CD4-positive, alpha-beta T cell treated with Interleukin-4 for 4 hours (primary cell): ENCODE measurements around the gene SF3A1.
A peak's percentile ranks its signal among the peaks of the same experiment; 100 is the strongest.

Source experiments
- DNase-seq: peaks from one replicate; pipeline ENCODE4 v3.0.0-alpha.2; 2020

The SF3A1 gene

GRCh38 chr22:30320021-30320556 is 36.6 kb downstream of the SF3A1 start:
- DNase-seq = no peak

GRCh38 chr22:30318799-30319419 is 37.8 kb downstream of the SF3A1 start:
- DNase-seq = no peak

GRCh38 chr22:30317778-30318177 is 38.9 kb downstream of the SF3A1 start:
- no peak for DNase-seq

- DNase-seq = no peak
Observed at GRCh38 chr22:30315962-30316576, 40.6 kb downstream of the SF3A1 start.

- peak; percentile 63 for DNase-seq
Observed at GRCh38 chr22:30314915-30315314, 41.8 kb downstream of the SF3A1 start.

- DNase-seq = no peak
Observed at GRCh38 chr22:30313527-30314363, 42.9 kb downstream of the SF3A1 start.

- DNase-seq = no peak
Observed at GRCh38 chr22:30312053-30312452, 44.6 kb downstream of the SF3A1 start.

GRCh38 chr22:30310881-30311771 is 45.6 kb downstream of the SF3A1 start:
- no peak for DNase-seq

- DNase-seq = peak; percentile 58
Observed at GRCh38 chr22:30309951-30310741, 46.5 kb downstream of the SF3A1 start.

GRCh38 chr22:30308518-30309230 is 48.0 kb downstream of the SF3A1 start:
- peak; percentile 61 for DNase-seq

GRCh38 chr22:30308093-30308492 is 48.6 kb downstream of the SF3A1 start:
- no peak for DNase-seq

- no peak for DNase-seq
Observed at GRCh38 chr22:30307041-30307574, 49.6 kb downstream of the SF3A1 start.

- DNase-seq = no peak
Observed at GRCh38 chr22:30306627-30307011, 50.1 kb downstream of the SF3A1 start.

- DNase-seq = peak; percentile 80
Observed at GRCh38 chr22:30305906-30306626, 50.6 kb downstream of the SF3A1 start.

GRCh38 chr22:30305519-30305905 is 51.2 kb downstream of the SF3A1 start:
- peak; percentile 76 for DNase-seq

GRCh38 chr22:30304495-30305244 is 52.0 kb downstream of the SF3A1 start:
- no peak for DNase-seq

GRCh38 chr22:30302810-30303138 is 53.9 kb downstream of the SF3A1 start:
- no peak for DNase-seq

GRCh38 chr22:30301995-30302809 is 54.5 kb downstream of the SF3A1 start:
- no peak for DNase-seq

GRCh38 chr22:30299322-30299721 is 57.4 kb downstream of the SF3A1 start:
- no peak for DNase-seq
